ENCODE measurements around the gene TFPI.

DNA sequence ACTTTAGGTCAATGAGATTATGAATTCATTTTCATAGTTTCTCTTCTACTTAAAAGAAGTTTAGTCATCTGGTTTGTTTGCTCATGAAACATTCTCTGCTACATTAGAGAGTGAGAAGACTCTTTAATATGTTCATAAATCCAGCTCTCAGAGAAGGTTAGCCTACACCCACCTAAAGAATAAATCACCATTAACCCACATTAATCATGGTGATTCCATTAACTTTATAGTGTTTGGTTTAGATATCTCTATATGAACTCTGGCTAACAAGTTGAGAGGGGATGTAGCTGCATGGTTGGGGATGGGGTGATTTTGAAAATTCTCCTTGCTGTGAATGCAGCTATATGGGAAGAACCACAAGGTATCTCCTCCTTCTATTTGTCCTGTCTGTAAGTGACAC is 10.7 kb downstream of the TFPI start:
- TF ChIP-seq, protein P1, sequence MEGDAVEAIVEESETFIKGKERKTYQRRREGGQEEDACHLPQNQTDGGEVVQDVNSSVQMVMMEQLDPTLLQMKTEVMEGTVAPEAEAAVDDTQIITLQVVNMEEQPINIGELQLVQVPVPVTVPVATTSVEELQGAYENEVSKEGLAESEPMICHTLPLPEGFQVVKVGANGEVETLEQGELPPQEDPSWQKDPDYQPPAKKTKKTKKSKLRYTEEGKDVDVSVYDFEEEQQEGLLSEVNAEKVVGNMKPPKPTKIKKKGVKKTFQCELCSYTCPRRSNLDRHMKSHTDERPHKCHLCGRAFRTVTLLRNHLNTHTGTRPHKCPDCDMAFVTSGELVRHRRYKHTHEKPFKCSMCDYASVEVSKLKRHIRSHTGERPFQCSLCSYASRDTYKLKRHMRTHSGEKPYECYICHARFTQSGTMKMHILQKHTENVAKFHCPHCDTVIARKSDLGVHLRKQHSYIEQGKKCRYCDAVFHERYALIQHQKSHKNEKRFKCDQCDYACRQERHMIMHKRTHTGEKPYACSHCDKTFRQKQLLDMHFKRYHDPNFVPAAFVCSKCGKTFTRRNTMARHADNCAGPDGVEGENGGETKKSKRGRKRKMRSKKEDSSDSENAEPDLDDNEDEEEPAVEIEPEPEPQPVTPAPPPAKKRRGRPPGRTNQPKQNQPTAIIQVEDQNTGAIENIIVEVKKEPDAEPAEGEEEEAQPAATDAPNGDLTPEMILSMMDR (IDR thresholded peaks at IDR 0.05) = no peak
- TF ChIP-seq POLR2A (IDR thresholded peaks at IDR 0.05) = no peak
